HUES64 (cell line): Measurements from ENCODE around the gene TCOF1. TPM values are rescaled to one million over a fixed set of nuclear protein-coding genes. Genes with fewer than 3 reads are reported as not detected.
A peak's percentile ranks its signal among the peaks of the same experiment; 100 is the strongest.

Source experiments
- H3K27ac ChIP-seq: 2 replicates; pipeline ENCODE4 v1.7.0; 2013; ENCODE audit warnings: low read depth, low read length, inconsistent platforms
- H3K27me3 ChIP-seq: 2 replicates; pipeline ENCODE4 v1.6.1; 2013; ENCODE audit warnings: mild to moderate bottlenecking, low read length; ENCODE audit not compliant: insufficient read depth
- H3K36me3 ChIP-seq: 2 replicates; pipeline ENCODE4 v1.6.1; 2013; ENCODE audit warnings: mild to moderate bottlenecking, low read length; ENCODE audit not compliant: insufficient read depth
- H3K4me1 ChIP-seq: 2 replicates; pipeline ENCODE4 v1.6.1; 2013; ENCODE audit warnings: mild to moderate bottlenecking, low read length, moderate library complexity; ENCODE audit not compliant: insufficient read depth
- H3K4me3 ChIP-seq: 2 replicates; pipeline ENCODE4 v1.5.1; 2013; ENCODE audit warnings: mild to moderate bottlenecking, low read length, moderate library complexity
- H3K9ac ChIP-seq: 2 replicates; pipeline ENCODE4 v1.6.1; 2013; ENCODE audit warnings: mild to moderate bottlenecking, low read depth, low read length
- H3K9me3 ChIP-seq: 2 replicates; pipeline ENCODE4 v1.6.1; 2013; ENCODE audit warnings: low read depth, low read length; ENCODE audit not compliant: insufficient read depth
- WGBS: fragments of 150-250, 120-280 bp; methylation state at CpG from one replicate; pipeline ENCODE4 v1.1.7; 2013; ENCODE audit warnings: missing lambda C conversion rate; 5-methylcytosine and 5-hydroxymethylcytosine counted together
- polyA plus RNA-seq, 2 experiments: library from polyadenylated mRNA; stranded (reverse); fragments of 50-300 nt; gene quantifications; one replicate each; pipeline ENCODE4 v1.2.3, GENCODE V29; 2013

TCOF1 gene, protein sequence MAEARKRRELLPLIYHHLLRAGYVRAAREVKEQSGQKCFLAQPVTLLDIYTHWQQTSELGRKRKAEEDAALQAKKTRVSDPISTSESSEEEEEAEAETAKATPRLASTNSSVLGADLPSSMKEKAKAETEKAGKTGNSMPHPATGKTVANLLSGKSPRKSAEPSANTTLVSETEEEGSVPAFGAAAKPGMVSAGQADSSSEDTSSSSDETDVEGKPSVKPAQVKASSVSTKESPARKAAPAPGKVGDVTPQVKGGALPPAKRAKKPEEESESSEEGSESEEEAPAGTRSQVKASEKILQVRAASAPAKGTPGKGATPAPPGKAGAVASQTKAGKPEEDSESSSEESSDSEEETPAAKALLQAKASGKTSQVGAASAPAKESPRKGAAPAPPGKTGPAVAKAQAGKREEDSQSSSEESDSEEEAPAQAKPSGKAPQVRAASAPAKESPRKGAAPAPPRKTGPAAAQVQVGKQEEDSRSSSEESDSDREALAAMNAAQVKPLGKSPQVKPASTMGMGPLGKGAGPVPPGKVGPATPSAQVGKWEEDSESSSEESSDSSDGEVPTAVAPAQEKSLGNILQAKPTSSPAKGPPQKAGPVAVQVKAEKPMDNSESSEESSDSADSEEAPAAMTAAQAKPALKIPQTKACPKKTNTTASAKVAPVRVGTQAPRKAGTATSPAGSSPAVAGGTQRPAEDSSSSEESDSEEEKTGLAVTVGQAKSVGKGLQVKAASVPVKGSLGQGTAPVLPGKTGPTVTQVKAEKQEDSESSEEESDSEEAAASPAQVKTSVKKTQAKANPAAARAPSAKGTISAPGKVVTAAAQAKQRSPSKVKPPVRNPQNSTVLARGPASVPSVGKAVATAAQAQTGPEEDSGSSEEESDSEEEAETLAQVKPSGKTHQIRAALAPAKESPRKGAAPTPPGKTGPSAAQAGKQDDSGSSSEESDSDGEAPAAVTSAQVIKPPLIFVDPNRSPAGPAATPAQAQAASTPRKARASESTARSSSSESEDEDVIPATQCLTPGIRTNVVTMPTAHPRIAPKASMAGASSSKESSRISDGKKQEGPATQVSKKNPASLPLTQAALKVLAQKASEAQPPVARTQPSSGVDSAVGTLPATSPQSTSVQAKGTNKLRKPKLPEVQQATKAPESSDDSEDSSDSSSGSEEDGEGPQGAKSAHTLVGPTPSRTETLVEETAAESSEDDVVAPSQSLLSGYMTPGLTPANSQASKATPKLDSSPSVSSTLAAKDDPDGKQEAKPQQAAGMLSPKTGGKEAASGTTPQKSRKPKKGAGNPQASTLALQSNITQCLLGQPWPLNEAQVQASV (N-terminal part only)
- 77.4 TPM for polyA plus RNA-seq (2013, experiment 1 of 2)
- polyA plus RNA-seq (2013, experiment 2 of 2) = 73.4 TPM

DNA sequence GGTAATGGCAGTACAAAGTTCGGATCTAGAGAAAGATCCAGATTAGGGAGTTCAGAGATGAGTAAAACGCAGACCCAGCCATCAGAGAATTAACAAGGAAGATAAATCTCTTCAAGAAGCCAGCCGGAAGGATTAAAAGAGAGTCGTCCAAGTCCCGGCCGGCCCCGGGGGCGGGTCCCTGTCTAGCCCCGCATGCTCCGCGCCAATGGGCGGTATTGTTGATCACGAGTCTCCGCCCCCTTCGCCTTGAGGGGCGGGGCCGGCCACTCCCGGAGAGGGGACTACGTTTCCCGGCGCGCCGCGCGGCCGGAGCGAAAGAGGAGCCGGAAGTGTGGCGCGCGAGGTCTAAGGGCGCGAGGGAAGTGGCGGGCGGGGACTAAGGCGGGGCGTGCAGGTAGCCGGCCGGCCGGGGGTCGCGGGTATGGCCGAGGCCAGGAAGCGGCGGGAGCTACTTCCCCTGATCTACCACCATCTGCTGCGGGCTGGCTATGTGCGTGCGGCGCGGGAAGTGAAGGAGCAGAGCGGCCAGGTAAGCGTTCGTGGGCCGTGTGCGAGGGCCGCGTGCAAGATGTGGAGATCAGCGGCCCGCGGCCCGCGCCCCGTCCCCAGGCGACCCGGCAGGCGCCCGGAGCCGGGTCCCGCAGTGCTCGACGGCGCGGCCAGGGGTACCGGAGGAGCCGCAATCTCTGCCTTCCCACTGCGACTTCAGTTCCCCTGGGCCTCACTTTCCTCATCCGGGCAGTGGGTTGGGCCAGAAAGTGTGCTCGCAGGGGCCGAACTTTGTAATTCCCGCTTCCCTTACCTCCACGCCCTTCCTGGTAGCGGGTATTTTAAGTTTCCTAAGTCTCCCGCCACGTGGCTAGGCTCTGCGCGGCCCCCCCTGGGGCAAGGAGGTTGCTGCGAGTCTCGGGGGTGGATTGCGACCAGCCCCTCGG, at the start of gene TCOF1:
TCOF1 (plus strand) TSS at position 372 of the 935 bp plus-strand sequence; CDS start at position 422, 50 bp downstream.
- Histone ChIP-seq H3K4me3 (peak within 1 kb of the TSS; percentile 98), H3K9me3 (no peaks in the 10 kb centered on the region), H3K4me1 (peaks cover 4% of the 10 kb centered on the region), H3K27ac (peak within 1 kb of the TSS; percentile 80), H3K9ac (peak within 1 kb of the TSS; percentile 98), H3K27me3 (no peaks in the 10 kb centered on the region), H3K36me3 (peaks cover 32% of the 10 kb centered on the region)
- WGBS = under 1% methylated on average over 90 of the region's 90 CpGs

DNA sequence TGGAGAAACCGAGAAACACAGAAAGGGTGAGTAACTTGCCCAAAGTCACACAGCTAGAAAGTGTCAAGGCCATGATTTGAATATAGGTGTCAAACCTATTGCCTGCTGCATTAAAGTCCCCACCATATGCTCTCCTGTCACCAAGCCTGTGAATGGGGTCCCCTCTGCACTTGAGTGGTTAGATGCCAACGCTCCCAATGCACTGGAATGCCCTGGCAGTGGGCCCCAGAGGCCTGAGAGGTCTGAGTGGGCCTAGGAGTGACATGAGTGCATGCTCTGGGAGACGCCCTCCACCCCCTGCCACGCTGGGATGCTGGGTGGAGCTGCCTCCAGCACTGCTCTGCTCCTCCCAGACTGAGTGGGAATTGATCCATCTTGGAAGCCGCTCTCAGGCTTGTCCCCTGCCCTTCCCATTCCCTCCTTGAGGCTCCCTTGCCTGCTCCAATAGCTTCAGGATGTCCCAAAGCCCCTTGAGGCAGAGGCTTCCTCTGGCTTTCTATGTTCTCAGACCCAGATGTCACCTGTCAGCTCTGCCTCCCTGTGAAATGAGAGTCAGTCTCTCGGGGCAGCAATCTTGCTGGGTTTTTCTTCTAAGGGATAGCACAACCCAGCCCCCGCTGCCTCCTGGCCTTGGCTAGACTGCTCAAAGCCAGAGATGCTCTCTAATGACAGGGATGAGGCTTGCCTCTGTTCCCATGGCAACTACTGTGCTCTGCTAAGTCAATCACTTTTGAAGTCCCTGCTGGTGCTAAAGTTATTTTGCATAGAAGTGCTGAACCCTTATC, 48.2 kb upstream of the TCOF1 start:
- Histone ChIP-seq H3K9me3 (no peaks in the 10 kb centered on the region), H3K9ac (no peak overlapping the region), H3K27me3 (no peaks in the 10 kb centered on the region), H3K4me1 (peaks cover 21% of the 10 kb centered on the region), H3K4me3 (no peak overlapping the region), H3K36me3 (no peaks in the 10 kb centered on the region), H3K27ac (no peak overlapping the region)
- WGBS = 67% methylated on average over 7 of the region's 7 CpGs

DNA sequence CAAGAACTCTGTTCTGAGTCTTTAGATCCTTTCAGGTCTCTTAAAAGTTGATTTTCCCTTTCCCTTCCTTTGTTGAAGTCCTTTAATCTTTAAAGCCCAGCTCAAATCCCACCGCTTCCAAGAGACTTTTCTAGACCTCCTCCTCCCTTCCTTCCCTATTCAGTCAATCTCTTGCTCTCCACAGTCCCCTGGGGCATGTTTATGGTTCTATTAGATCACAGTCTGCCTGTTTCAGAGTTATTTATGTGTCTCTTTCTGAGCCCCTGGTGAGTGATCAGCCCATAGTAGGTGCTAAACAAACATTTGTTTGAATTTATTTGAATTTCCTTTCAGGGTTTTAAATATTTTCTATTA, 47.6 kb upstream of the TCOF1 start:
- Histone ChIP-seq H3K27me3 (no peaks in the 10 kb centered on the region), H3K4me3 (no peak overlapping the region), H3K27ac (no peak overlapping the region), H3K9me3 (no peaks in the 10 kb centered on the region), H3K9ac (no peak overlapping the region), H3K4me1 (peaks cover 17% of the 10 kb centered on the region), H3K36me3 (no peaks in the 10 kb centered on the region)
- 61% methylated on average over 1 of the region's 1 CpG for WGBS

DNA sequence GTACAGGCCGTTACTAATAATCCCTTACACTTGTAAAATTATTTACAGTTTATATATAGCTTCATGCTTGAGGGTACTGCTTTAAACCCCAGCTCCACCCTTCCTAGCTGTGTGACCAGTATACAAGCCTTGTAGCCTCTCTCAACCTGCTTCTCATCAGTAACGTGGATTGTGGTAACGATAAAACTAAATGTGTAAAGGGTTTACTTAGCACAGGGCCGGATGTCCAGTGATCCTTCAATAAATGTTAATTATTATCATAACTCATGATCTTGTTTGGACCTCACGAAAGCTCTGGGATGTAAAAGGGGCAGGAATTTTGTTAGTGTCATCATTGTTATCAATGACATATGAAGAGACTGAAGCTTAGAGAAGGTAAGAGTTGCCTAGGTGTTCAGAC, 47.3 kb upstream of the TCOF1 start:
- Histone ChIP-seq H3K27me3 (no peaks in the 10 kb centered on the region), H3K27ac (no peak overlapping the region), H3K36me3 (no peaks in the 10 kb centered on the region), H3K4me1 (peaks cover 13% of the 10 kb centered on the region), H3K9ac (no peak overlapping the region), H3K9me3 (no peaks in the 10 kb centered on the region), H3K4me3 (no peak overlapping the region)
- WGBS = 79% methylated on average over 1 of the region's 5 CpGs

DNA sequence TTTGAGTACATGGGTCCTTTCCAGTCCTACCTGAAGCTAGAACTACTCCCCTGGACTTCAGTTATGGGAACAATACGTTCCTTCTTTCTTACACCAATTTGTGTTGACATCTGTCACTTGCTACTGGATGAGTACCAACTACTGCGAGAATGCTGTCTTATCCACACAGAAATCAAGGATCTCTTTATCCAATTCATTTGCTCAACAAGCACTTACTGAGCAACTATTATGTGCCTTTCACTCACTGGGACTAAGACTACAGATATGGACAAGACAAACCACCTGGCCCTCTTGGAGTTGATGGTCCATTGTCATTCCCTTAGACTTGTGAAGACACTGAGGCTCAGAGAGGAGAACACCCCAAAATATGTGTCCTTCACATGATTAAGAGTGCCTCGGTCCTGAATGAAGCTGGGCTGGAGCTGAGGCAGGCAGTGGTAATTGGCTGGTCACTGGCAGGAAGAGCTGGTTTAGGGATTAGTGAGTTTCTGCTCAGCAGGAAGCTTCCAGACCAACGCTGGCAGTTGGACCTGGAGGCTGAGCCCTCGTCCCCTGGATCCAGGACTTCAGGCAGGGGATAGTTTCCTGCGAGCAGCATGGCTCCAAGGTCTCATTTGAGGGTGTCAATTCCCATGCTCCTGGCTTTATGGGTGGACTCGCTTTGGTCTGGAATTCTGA, 46.3 kb upstream of the TCOF1 start:
- Histone ChIP-seq H3K9ac (no peak overlapping the region), H3K27me3 (no peaks in the 10 kb centered on the region), H3K9me3 (no peaks in the 10 kb centered on the region), H3K4me3 (no peak overlapping the region), H3K4me1 (peaks cover 9% of the 10 kb centered on the region), H3K36me3 (no peaks in the 10 kb centered on the region), H3K27ac (no peak overlapping the region)
- WGBS = 65% methylated on average over 7 of the region's 7 CpGs

DNA sequence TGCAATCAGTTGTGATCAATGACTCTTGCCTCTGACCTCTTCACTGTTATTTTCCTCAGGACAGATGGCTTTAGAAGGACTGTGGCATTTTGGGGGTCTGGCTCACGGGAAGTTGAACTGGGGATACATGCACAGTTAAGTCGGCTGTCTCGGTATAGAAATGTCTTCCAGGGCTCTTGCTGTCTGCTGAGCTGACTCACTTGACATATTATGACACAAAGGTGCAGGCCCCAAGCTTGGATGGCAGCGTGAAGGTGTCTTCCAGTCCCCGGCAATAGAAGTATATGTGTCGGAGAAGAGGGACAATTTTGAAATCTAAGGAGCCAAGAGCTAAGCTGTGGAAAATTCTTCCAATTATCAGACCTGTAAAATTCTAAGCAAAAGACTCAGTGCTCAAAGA, 45.0 kb upstream of the TCOF1 start:
- H3K27me3 ChIP-seq = no peaks in the 10 kb centered on the region
- no peak overlapping the region for H3K4me3 ChIP-seq
- no peaks in the 10 kb centered on the region for H3K9me3 ChIP-seq
- H3K9ac ChIP-seq = no peak overlapping the region
- WGBS = 87% methylated on average over 6 of the region's 6 CpGs
- H3K36me3 ChIP-seq = no peaks in the 10 kb centered on the region
- peaks cover 9% of the 10 kb centered on the region; the same call in 1 of the 2 replicates for H3K4me1 ChIP-seq
- no peak overlapping the region for H3K27ac ChIP-seq

DNA sequence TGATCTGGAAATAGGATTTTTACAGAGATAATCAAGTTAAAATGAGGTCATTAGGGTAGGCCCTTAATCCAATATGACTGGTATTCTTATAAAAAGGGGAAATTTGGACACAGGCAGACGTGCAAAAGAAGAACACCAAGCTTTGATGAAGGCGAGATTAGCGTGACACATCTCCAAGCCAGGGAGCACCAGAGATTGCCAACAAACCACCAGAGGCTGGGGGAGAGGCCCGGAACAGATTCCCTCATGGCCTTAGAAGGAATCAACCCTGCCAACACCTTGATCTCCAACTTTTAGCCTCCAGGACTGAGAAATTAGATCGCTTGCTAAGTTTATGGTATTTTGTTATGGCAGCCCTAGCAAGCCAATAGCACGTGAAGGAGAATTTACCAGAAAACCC, 44.0 kb upstream of the TCOF1 start:
- H3K36me3 ChIP-seq = no peaks in the 10 kb centered on the region
- peaks cover 18% of the 10 kb centered on the region; the same call in 1 of the 2 replicates for H3K4me1 ChIP-seq
- no peaks in the 10 kb centered on the region for H3K9me3 ChIP-seq
- 85% methylated on average over 6 of the region's 6 CpGs for WGBS
- no peak overlapping the region for H3K27ac ChIP-seq
- no peaks in the 10 kb centered on the region for H3K27me3 ChIP-seq
- H3K9ac ChIP-seq = no peak overlapping the region
- H3K4me3 ChIP-seq = no peak overlapping the region

DNA sequence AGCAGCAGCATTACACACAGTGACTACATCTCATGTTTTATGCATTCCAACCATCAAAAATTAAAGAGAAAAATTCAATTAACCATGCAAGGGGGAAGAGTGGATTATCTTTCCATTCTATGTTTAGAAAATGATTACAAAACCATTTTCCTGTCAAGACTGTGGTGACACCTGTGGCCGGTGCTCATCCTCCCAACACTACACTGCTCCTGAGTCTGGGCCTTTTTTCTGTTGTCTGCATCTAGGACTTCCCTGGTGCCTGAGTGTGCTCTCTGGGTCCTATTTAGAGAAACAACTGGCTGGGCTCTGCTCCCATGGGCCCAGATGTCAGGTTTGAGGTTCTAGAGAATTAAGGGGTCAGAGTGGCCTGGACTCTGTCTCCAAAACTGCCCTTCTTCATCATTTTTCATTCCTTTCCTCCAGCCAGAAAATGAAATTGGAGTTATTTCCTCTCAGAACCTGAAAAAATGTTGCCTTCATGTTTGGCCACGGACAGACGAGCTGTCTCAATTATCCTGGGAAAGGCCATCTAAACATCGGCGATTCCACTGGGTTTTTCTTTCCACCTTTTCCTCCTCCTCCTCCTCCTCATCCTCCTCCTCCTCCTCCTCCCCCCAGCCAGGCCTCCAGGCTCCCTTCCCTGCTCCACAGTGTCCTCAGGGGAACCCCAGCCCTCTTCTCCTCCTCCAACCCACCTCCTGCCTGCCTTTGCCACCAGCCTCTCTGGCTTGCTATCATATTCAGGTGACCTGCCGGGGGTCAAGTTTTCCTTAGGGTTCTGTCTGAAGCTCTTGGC, 43.4 kb upstream of the TCOF1 start:
- H3K27ac ChIP-seq = no peak overlapping the region
- no peak overlapping the region for H3K9ac ChIP-seq
- 75% methylated on average over 6 of the region's 6 CpGs for WGBS
- H3K4me1 ChIP-seq = peaks cover 25% of the 10 kb centered on the region
- no peaks in the 10 kb centered on the region for H3K27me3 ChIP-seq
- no peaks in the 10 kb centered on the region for H3K36me3 ChIP-seq
- H3K4me3 ChIP-seq = no peak overlapping the region
- no peaks in the 10 kb centered on the region for H3K9me3 ChIP-seq

DNA sequence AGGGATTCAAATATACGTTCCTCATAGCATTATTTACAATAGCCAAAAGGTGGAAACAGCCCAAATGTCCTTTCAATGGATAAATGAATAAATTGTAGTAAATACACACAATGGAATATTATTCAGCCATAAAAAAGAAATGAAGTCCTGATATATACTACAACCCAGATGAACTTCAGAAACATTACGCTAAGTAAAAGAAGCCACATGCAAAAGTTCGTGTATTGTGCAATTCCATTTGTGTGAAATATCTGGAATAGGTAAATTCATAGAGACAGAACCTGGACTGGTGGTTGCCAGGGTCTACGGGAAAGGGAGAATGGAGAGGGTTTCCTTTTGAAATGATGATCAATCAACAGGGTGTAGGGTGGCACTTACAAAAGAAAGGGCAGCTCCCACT, 42.3 kb upstream of the TCOF1 start:
- H3K4me1 ChIP-seq = peaks cover 28% of the 10 kb centered on the region
- no peak overlapping the region for H3K9ac ChIP-seq
- WGBS = 89% methylated on average over 4 of the region's 4 CpGs
- H3K27ac ChIP-seq = no peak overlapping the region
- no peak overlapping the region for H3K4me3 ChIP-seq
- H3K27me3 ChIP-seq = no peaks in the 10 kb centered on the region
- no peaks in the 10 kb centered on the region for H3K36me3 ChIP-seq
- no peaks in the 10 kb centered on the region for H3K9me3 ChIP-seq
